ENCODE results near the gene TRIM24.

DNA sequence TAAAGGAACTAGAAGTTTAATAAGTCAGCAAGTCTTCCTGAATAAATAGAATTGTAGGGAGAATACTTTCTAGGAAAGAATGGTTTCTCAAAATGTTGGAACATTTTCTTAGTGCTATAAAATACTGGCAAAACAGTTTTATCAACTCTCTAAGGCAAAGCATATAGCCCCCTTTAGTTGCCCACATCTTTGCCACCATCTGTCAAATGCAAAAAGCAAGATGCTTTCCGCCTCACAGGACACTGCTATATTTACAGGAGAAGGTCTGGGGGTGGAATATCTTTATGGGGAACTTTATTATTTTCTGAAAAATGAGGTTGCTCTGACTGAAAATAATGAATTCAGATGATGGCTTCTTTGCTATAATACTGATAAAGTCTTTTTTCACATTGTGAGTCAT, 162.8 kb downstream of the TRIM24 start:
- TF ChIP-seq POLR2A (IDR thresholded peaks at IDR 0.05; ENCODE audit: low read depth, low read length) (no peak), EZH2 (IDR thresholded peaks at IDR 0.05; ENCODE audit: borderline replicate concordance, control insufficient read depth, low read depth, low read length) (no peak), SP1 (IDR thresholded peaks at IDR 0.05; ENCODE audit: low read depth, low read length) (no peak), CBX5 (IDR thresholded peaks at IDR 0.05; ENCODE audit: low read depth) (no peak), SUZ12 (IDR thresholded peaks at IDR 0.05; ENCODE audit: unreplicated experiment) (no peak), ZNF622 (IDR thresholded peaks at IDR 0.05) (no peak), SMAD5 (IDR thresholded peaks at IDR 0.05; ENCODE audit: low read depth) (no peak)
- TF ChIP-seq, protein P1, sequence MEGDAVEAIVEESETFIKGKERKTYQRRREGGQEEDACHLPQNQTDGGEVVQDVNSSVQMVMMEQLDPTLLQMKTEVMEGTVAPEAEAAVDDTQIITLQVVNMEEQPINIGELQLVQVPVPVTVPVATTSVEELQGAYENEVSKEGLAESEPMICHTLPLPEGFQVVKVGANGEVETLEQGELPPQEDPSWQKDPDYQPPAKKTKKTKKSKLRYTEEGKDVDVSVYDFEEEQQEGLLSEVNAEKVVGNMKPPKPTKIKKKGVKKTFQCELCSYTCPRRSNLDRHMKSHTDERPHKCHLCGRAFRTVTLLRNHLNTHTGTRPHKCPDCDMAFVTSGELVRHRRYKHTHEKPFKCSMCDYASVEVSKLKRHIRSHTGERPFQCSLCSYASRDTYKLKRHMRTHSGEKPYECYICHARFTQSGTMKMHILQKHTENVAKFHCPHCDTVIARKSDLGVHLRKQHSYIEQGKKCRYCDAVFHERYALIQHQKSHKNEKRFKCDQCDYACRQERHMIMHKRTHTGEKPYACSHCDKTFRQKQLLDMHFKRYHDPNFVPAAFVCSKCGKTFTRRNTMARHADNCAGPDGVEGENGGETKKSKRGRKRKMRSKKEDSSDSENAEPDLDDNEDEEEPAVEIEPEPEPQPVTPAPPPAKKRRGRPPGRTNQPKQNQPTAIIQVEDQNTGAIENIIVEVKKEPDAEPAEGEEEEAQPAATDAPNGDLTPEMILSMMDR (IDR thresholded peaks at IDR 0.05 in 2 of 3, conservative IDR thresholded peaks at IDR 0.05 in 1 of 3; ENCODE audit: control insufficient read depth in 2 of 3, extremely low read depth in 1 of 3, insufficient read depth in 1 of 3, low read depth in 3 of 3, low read length in 3 of 3) = no peak

Data from GM12878 (cell line).